ENCODE data around the gene RHBDL3.

GRCh38 chr17:32303781-32304288, 38.2 kb downstream of the RHBDL3 start:
- TF ChIP-seq CTCF (IDR thresholded peaks at IDR 0.05; ENCODE audit: low read length), result no peak
- TF ChIP-seq EZH2phosphoT487 (IDR thresholded peaks at IDR 0.05; ENCODE audit: low read length), result no peak
